Chondrocyte (in vitro differentiated cells): ENCODE results near the gene LLPH. TPM values are rescaled to one million over a fixed set of nuclear protein-coding genes. Genes with fewer than 3 reads are reported as not detected.
A peak's percentile ranks its signal among the peaks of the same experiment; 100 is the strongest.

ENCODE experiments used
- DNase-seq: peaks from one replicate; pipeline ENCODE4 v3.0.0; 2021; ENCODE audit warnings: mixed read lengths, low spot score
- H3K27ac Mint-ChIP-seq: one replicate; pipeline ENCODE4 v1.8.0; 2021; ENCODE audit warnings: mild to moderate bottlenecking, moderate library complexity, mixed read lengths; ENCODE audit not compliant: unreplicated experiment
- H3K27me3 Mint-ChIP-seq: 2 replicates; pipeline ENCODE4 v1.8.0; 2021; ENCODE audit warnings: low read depth, mixed read lengths
- H3K36me3 Mint-ChIP-seq: 2 replicates; pipeline ENCODE4 v1.8.0; 2021; ENCODE audit warnings: low read depth, mixed read lengths
- H3K4me1 Mint-ChIP-seq: 2 replicates; pipeline ENCODE4 v1.8.0; 2021; ENCODE audit warnings: low read depth, mild to moderate bottlenecking, mixed read lengths
- H3K4me3 Mint-ChIP-seq: one replicate; pipeline ENCODE4 v1.8.0; 2021; ENCODE audit warnings: mild to moderate bottlenecking, moderate library complexity, mixed read lengths; ENCODE audit not compliant: unreplicated experiment
- H3K9me3 Mint-ChIP-seq: 2 replicates; pipeline ENCODE4 v1.8.0; 2021; ENCODE audit warnings: low read depth, mixed read lengths
- total RNA-seq: library from RNA; stranded (reverse); gene quantifications from 3 replicates; pipeline ENCODE4 v1.2.1, GENCODE V29; 2021
- TF ChIP-seq, protein P1 (sequence below): fragments of 200-600 bp; sonication (generic); IDR thresholded peaks from 2 replicates; pipeline ENCODE4 v1.5.0; 2021; ENCODE audit warnings: antibody characterized with exemption, mild to moderate bottlenecking, moderate library complexity

The LLPH gene
- total RNA-seq, 1 donor from 2014 or later, result 22.8 TPM

GRCh38 chr12:66154776-66155175 lies 24.2 kb upstream of the LLPH start:
- Mint-ChIP-seq H3K4me3 (no peak overlapping the region), H3K9me3 (peaks cover 3% of the 10 kb centered on the region), H3K4me1 (no peaks in the 10 kb centered on the region), H3K27me3 (peaks cover 1% of the 10 kb centered on the region), H3K27ac (no peak overlapping the region), H3K36me3 (no peaks in the 10 kb centered on the region)
- DNase-seq, result no peak
- TF ChIP-seq, protein P1, sequence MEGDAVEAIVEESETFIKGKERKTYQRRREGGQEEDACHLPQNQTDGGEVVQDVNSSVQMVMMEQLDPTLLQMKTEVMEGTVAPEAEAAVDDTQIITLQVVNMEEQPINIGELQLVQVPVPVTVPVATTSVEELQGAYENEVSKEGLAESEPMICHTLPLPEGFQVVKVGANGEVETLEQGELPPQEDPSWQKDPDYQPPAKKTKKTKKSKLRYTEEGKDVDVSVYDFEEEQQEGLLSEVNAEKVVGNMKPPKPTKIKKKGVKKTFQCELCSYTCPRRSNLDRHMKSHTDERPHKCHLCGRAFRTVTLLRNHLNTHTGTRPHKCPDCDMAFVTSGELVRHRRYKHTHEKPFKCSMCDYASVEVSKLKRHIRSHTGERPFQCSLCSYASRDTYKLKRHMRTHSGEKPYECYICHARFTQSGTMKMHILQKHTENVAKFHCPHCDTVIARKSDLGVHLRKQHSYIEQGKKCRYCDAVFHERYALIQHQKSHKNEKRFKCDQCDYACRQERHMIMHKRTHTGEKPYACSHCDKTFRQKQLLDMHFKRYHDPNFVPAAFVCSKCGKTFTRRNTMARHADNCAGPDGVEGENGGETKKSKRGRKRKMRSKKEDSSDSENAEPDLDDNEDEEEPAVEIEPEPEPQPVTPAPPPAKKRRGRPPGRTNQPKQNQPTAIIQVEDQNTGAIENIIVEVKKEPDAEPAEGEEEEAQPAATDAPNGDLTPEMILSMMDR, result no peak

DNA sequence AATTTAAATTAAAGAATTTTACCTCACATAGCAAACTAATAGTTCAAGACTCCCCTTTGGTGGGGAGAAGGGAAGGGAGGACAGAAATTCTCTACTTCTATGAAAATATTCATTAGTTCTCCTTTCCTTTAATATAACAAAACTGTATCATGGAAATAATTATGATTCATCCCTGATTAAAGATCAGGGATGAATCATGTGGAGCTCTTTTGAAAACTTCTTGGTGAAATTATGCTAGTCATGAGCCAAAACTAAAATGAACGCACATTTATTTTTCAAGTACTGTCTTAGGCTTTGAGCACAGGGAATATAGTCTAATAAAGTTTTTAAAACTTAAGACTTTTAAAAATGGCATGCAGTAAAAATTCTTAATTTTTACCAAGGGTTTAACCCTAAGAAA lies 22.2 kb upstream of the LLPH start:
- H3K9me3 Mint-ChIP-seq, result no peaks in the 10 kb centered on the region
- DNase-seq, result no peak

DNA sequence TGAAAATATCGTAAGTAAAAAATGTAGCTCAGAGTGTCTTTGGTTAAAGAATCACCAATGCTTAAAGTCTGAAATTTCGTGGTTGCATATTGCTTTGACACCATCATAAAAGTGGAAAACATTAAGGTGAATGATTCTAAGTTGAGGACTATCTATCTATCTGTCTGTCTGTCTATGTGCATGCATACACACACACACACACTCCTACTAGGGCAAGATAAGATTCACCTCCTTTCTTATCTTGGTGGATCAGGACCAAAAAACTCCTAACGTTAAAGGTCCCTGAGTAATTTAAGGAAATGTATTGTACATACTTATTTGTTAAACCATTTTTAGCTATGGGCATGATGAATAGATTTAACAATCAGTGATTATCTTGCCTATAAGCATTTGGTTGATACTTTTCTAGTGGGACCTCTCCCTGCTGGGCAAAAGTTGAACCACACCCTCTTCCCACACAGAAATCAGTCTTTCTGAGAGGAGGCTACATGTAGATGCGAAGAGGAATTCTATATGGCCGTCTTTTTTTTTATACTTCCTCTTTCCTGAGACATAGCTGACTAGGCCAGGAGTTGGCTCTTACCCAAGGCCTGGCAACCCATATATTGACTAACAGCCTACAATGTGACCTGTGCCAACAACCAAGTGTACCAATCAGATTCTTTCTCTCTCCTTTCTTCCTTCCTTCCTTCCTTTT lies 19.3 kb upstream of the LLPH start:
- peaks cover 1% of the 10 kb centered on the region for H3K27me3 Mint-ChIP-seq
- TF ChIP-seq, protein P1, result peak; percentile 32
- H3K4me1 Mint-ChIP-seq, result peaks cover 8% of the 10 kb centered on the region

More for the DNA sequence above, 22.2 kb upstream of the LLPH start:
- Mint-ChIP-seq H3K4me3 (no peak overlapping the region), H3K4me1 (peaks cover 5% of the 10 kb centered on the region), H3K27me3 (peaks cover 1% of the 10 kb centered on the region), H3K36me3 (no peaks in the 10 kb centered on the region), H3K27ac (no peak overlapping the region)
- TF ChIP-seq, protein P1, result no peak

GRCh38 chr12:66144791-66145754 lies 14.5 kb upstream of the LLPH start:
- no peak for DNase-seq
- Mint-ChIP-seq H3K27ac (peak overlapping the region; percentile 68), H3K4me3 (no peak overlapping the region), H3K4me1 (peaks cover 12% of the 10 kb centered on the region), H3K27me3 (no peaks in the 10 kb centered on the region), H3K9me3 (peaks cover 13% of the 10 kb centered on the region), H3K36me3 (peaks cover 18% of the 10 kb centered on the region)
- TF ChIP-seq, protein P1, result peak; percentile 82

More for the DNA sequence above, 19.3 kb upstream of the LLPH start:
- no peak overlapping the region for H3K4me3 Mint-ChIP-seq
- H3K9me3 Mint-ChIP-seq, result no peaks in the 10 kb centered on the region
- peaks cover 2% of the 10 kb centered on the region for H3K36me3 Mint-ChIP-seq
- DNase-seq, result no peak
- no peak overlapping the region for H3K27ac Mint-ChIP-seq

DNA sequence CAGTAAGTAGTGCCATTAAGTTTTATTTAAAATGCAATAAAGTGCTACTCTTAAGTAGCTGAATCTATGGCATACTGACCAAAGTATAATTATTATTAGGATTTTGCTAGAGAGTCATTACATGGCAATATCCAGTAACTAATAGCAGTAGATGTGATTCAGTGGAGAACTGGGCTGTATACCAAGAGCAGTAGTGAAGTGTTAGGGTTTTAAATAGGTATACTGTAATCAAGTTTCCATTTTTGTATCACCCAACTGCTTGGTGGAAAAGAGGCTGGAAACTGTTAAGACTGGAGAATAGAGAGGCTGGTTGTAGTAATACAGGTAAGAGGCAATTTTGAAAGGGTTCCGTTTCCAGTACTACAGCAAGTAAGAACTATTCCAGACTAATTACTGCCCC lies 13.3 kb upstream of the LLPH start:
- H3K9me3 Mint-ChIP-seq, result peaks cover 16% of the 10 kb centered on the region
- no peaks in the 10 kb centered on the region for H3K27me3 Mint-ChIP-seq
- H3K27ac Mint-ChIP-seq, result no peak overlapping the region
- peaks cover 20% of the 10 kb centered on the region for H3K36me3 Mint-ChIP-seq
- no peak for DNase-seq
- TF ChIP-seq, protein P1, result no peak
- H3K4me3 Mint-ChIP-seq, result no peak overlapping the region
- peaks cover 12% of the 10 kb centered on the region for H3K4me1 Mint-ChIP-seq
